Brain microvascular endothelial cell (primary cell): ENCODE measurements around the gene ABCC11.

Experiments
- DNase-seq: peaks from one replicate; pipeline ENCODE4 v3.0.0-alpha.2; 2020
- H3K27ac ChIP-seq: fragments of 250-450 bp; sonication (Bioruptor Pico); 2 replicates; pipeline ENCODE4 v1.5.1; 2020; ENCODE audit warnings: mild to moderate bottlenecking, moderate library complexity
- H3K27me3 ChIP-seq: fragments of 250-450 bp; sonication (Bioruptor Pico); replicated peaks from 2 replicates; pipeline ENCODE4 v1.5.1; 2020; ENCODE audit warnings: mild to moderate bottlenecking
- H3K36me3 ChIP-seq: fragments of 250-450 bp; sonication (Bioruptor Pico); replicated peaks from 2 replicates; pipeline ENCODE4 v1.5.1; 2020; ENCODE audit warnings: mild to moderate bottlenecking
- H3K4me3 ChIP-seq: 2 replicates; pipeline ENCODE4 v1.5.1; 2011; ENCODE audit warnings: low read depth, mild to moderate bottlenecking, control low read depth, low read length, moderate library complexity
- CTCF ChIP-seq: IDR thresholded peaks from 2 replicates; pipeline ENCODE4 v1.5.1; 2011; ENCODE audit warnings: low read depth, mild to moderate bottlenecking, moderate library complexity, low read length, control low read depth, inconsistent platforms; ENCODE audit errors: missing control alignments
- in situ Hi-C: cut with HindIII; loops from 2 replicates; pipeline ENCODE4 v1.10.0; 2017; ENCODE audit warnings: low sequenced_read_pairs, low pct_ligation_motif_present

The ABCC11 gene

GRCh38 chr16:48206594-48207242 lies 40.6 kb downstream of the ABCC11 start:
- Histone ChIP-seq H3K36me3 (no peaks in the 10 kb centered on the region), H3K27me3 (no peaks in the 10 kb centered on the region), H3K4me3 (no peak overlapping the region), H3K27ac (no peak overlapping the region)
- DNase-seq = no peak
- no peak for TF ChIP-seq CTCF
- in situ Hi-C loops = no loop called here

GRCh38 chr16:48204825-48205151 lies 42.6 kb downstream of the ABCC11 start:
- Histone ChIP-seq H3K4me3 (no peak overlapping the region), H3K36me3 (no peaks in the 10 kb centered on the region), H3K27me3 (no peaks in the 10 kb centered on the region), H3K27ac (no peak overlapping the region)
- in situ Hi-C loops = no loop called here
- TF ChIP-seq CTCF = no peak
- DNase-seq = no peak

GRCh38 chr16:48203974-48204824 lies 43.1 kb downstream of the ABCC11 start:
- H3K4me3 ChIP-seq = no peak overlapping the region
- no peak for DNase-seq
- TF ChIP-seq CTCF = no peak
- no peaks in the 10 kb centered on the region for H3K36me3 ChIP-seq
- H3K27me3 ChIP-seq = no peaks in the 10 kb centered on the region
- H3K27ac ChIP-seq = no peak overlapping the region
- in situ Hi-C loops = no loop called here

GRCh38 chr16:48201515-48202201 lies 45.7 kb downstream of the ABCC11 start:
- in situ Hi-C loops = no loop called here
- no peak for TF ChIP-seq CTCF
- Histone ChIP-seq H3K4me3 (no peak overlapping the region), H3K27me3 (no peaks in the 10 kb centered on the region), H3K27ac (no peak overlapping the region), H3K36me3 (no peaks in the 10 kb centered on the region)
- DNase-seq = no peak

- H3K36me3 ChIP-seq = no peaks in the 10 kb centered on the region
- DNase-seq = no peak
- no peak overlapping the region for H3K4me3 ChIP-seq
- TF ChIP-seq CTCF = no peak
- in situ Hi-C loops = no loop called here
- no peak overlapping the region for H3K27ac ChIP-seq
- no peaks in the 10 kb centered on the region for H3K27me3 ChIP-seq
These were observed 50.0 kb downstream of the ABCC11 start for GRCh38 chr16:48197294-48197693.
